Neural crest cell (in vitro differentiated cells): ENCODE measurements around the gene EXOC6. TPM values are rescaled to one million over a fixed set of nuclear protein-coding genes. Genes with fewer than 3 reads are reported as not detected.
A peak's percentile ranks its signal among the peaks of the same experiment; 100 is the strongest.

Experiments used
- DNase-seq: peaks from one replicate; pipeline ENCODE4 v3.0.0; 2021; ENCODE audit warnings: low read depth, mixed read lengths, low spot score
- H3K27ac Mint-ChIP-seq: one replicate; pipeline ENCODE4 v1.8.0; 2021; ENCODE audit warnings: mild to moderate bottlenecking, mixed read lengths; ENCODE audit not compliant: unreplicated experiment
- H3K27me3 Mint-ChIP-seq: 2 replicates; pipeline ENCODE4 v1.8.0; 2021; ENCODE audit warnings: low read depth, mild to moderate bottlenecking, mixed read lengths
- H3K36me3 Mint-ChIP-seq: 2 replicates; pipeline ENCODE4 v1.8.0; 2021; ENCODE audit warnings: low read depth, mild to moderate bottlenecking, mixed read lengths
- H3K4me1 Mint-ChIP-seq: 2 replicates; pipeline ENCODE4 v1.8.0; 2021; ENCODE audit warnings: mixed read lengths
- H3K4me3 Mint-ChIP-seq: one replicate; pipeline ENCODE4 v1.8.0; 2021; ENCODE audit warnings: mild to moderate bottlenecking, mixed read lengths
- H3K9me3 Mint-ChIP-seq: 2 replicates; pipeline ENCODE4 v1.8.0; 2021; ENCODE audit warnings: mixed read lengths
- CTCF ChIP-seq: fragments of 200-600 bp; sonication (generic); conservative IDR thresholded peaks from 2 replicates; pipeline ENCODE4 v1.5.0; 2021; ENCODE audit warnings: antibody characterized with exemption, mild to moderate bottlenecking
- total RNA-seq: library from RNA; stranded (reverse); gene quantifications from 2 replicates; pipeline ENCODE4 v1.2.1, GENCODE V29; 2021

Gene EXOC6
- total RNA-seq, 1 donor from 2014 or later: 17.2 TPM

- no peak for TF ChIP-seq CTCF
- Mint-ChIP-seq H3K9me3 (no peaks in the 10 kb centered on the region), H3K27me3 (peaks cover 90% of the 10 kb centered on the region), H3K4me3 (peak overlapping the region; percentile 57), H3K27ac (no peak overlapping the region), H3K36me3 (peaks cover 3% of the 10 kb centered on the region), H3K4me1 (peaks cover 17% of the 10 kb centered on the region)
- DNase-seq: no peak
Measured at GRCh38 chr10:93064874-93065660, 216.7 kb downstream of the EXOC6 start.

- Mint-ChIP-seq H3K4me1 (peaks cover 20% of the 10 kb centered on the region), H3K27ac (no peak overlapping the region), H3K4me3 (peak overlapping the region; percentile 57), H3K36me3 (peaks cover 3% of the 10 kb centered on the region), H3K9me3 (no peaks in the 10 kb centered on the region), H3K27me3 (peaks cover 92% of the 10 kb centered on the region)
- TF ChIP-seq CTCF: no peak
- DNase-seq: no peak
Measured at GRCh38 chr10:93065675-93066543, 217.6 kb downstream of the EXOC6 start.

GRCh38 chr10:93066544-93066913, 218.2 kb downstream of the EXOC6 start:
- H3K4me1 Mint-ChIP-seq: peaks cover 24% of the 10 kb centered on the region
- H3K4me3 Mint-ChIP-seq: no peak overlapping the region
- no peaks in the 10 kb centered on the region for H3K9me3 Mint-ChIP-seq
- no peak overlapping the region for H3K27ac Mint-ChIP-seq
- peaks cover 2% of the 10 kb centered on the region for H3K36me3 Mint-ChIP-seq
- DNase-seq: no peak
- peaks cover 96% of the 10 kb centered on the region for H3K27me3 Mint-ChIP-seq
- TF ChIP-seq CTCF: no peak

GRCh38 chr10:93067443-93068365, 219.4 kb downstream of the EXOC6 start:
- Mint-ChIP-seq H3K36me3 (no peaks in the 10 kb centered on the region), H3K9me3 (no peaks in the 10 kb centered on the region), H3K27me3 (peaks cover 96% of the 10 kb centered on the region), H3K4me1 (peaks cover 28% of the 10 kb centered on the region), H3K27ac (no peak overlapping the region), H3K4me3 (peak overlapping the region; percentile 0)
- no peak for DNase-seq
- no peak for TF ChIP-seq CTCF
